Measurements from ENCODE around the gene ANKFY1. TPM values are rescaled to one million over a fixed set of nuclear protein-coding genes. Genes with fewer than 3 reads are reported as not detected.

ANKFY1 gene
- total RNA-seq, 1 experiment from 2014 or later: 46.8 TPM

DNA sequence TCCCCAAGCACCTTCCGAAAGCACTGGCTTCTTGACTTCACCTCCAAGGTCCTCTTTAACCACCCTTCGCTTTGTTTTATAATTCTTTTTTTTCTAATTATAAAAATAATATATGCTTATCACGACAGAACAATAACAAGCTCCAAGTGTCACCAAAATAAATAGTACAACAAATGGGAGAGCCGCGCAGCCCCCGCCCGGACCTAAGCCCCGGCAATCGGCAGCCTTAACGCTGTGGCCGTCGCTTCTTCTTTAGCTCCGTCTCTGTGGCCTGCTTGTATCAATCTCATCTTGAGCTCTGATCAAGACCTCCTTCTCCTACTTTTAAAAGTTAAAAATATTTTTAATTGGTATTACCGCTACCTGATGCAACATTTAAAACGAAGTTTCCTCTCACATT is 78.1 kb downstream of the ANKFY1 start:
- CTCF ChIA-PET: no interaction called here
- H3K27me3 Mint-ChIP-seq (ENCODE audit: low read depth): no peaks in the 10 kb centered on the region
- H3K4me3 Mint-ChIP-seq: no peak overlapping the region
- H3K27ac Mint-ChIP-seq: no peak overlapping the region
- ATAC-seq (no peak), DNase-seq (ENCODE audit: low spot score) (no peak)
- no peaks in the 10 kb centered on the region for H3K9me3 Mint-ChIP-seq
- H3K36me3 Mint-ChIP-seq: peaks cover 67% of the 10 kb centered on the region
- POLR2A ChIA-PET: no interaction called here
- TF ChIP-seq USF1 (CRISPR knock-in tag; IDR thresholded peaks at IDR 0.05): no peak
- TF ChIP-seq SP1 (CRISPR knock-in tag; conservative IDR thresholded peaks at IDR 0.05): no peak
- TF ChIP-seq NR1H2 (CRISPR knock-in tag; IDR thresholded peaks at IDR 0.05): no peak
- TF ChIP-seq PREB (CRISPR knock-in tag; IDR thresholded peaks at IDR 0.05; ENCODE audit: borderline replicate concordance): no peak
- TF ChIP-seq KAT7 (CRISPR knock-in tag; IDR thresholded peaks at IDR 0.05; ENCODE audit: borderline replicate concordance): no peak
- no peak for TF ChIP-seq ZNF671 (CRISPR knock-in tag; IDR thresholded peaks at IDR 0.05)
- TF ChIP-seq E2F5 (CRISPR knock-in tag; IDR thresholded peaks at IDR 0.05): no peak
- no peak for TF ChIP-seq SMAD4 (CRISPR knock-in tag; IDR thresholded peaks at IDR 0.05)
- TF ChIP-seq, protein P1, sequence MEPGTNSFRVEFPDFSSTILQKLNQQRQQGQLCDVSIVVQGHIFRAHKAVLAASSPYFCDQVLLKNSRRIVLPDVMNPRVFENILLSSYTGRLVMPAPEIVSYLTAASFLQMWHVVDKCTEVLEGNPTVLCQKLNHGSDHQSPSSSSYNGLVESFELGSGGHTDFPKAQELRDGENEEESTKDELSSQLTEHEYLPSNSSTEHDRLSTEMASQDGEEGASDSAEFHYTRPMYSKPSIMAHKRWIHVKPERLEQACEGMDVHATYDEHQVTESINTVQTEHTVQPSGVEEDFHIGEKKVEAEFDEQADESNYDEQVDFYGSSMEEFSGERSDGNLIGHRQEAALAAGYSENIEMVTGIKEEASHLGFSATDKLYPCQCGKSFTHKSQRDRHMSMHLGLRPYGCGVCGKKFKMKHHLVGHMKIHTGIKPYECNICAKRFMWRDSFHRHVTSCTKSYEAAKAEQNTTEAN (CRISPR knock-in tag; IDR thresholded peaks at IDR 0.05): no peak
- TF ChIP-seq FOXP1 (CRISPR knock-in tag; IDR thresholded peaks at IDR 0.05; ENCODE audit: borderline replicate concordance): no peak
- no peak for TF ChIP-seq ZNF232 (CRISPR knock-in tag; IDR thresholded peaks at IDR 0.05)
- no peak for TF ChIP-seq GRHL2 (CRISPR knock-in tag; IDR thresholded peaks at IDR 0.05; ENCODE audit: insufficient replicate concordance, severe bottlenecking)
- no peak for TF ChIP-seq ATF6 (CRISPR knock-in tag; IDR thresholded peaks at IDR 0.05)
- no peak for TF ChIP-seq NFATC4 (CRISPR knock-in tag; IDR thresholded peaks at IDR 0.05)
- no peak for TF ChIP-seq ZNF416 (CRISPR knock-in tag; IDR thresholded peaks at IDR 0.05)
- H3K4me1 Mint-ChIP-seq: peaks cover 5% of the 10 kb centered on the region; the same call in 1 of the 2 replicates

DNA sequence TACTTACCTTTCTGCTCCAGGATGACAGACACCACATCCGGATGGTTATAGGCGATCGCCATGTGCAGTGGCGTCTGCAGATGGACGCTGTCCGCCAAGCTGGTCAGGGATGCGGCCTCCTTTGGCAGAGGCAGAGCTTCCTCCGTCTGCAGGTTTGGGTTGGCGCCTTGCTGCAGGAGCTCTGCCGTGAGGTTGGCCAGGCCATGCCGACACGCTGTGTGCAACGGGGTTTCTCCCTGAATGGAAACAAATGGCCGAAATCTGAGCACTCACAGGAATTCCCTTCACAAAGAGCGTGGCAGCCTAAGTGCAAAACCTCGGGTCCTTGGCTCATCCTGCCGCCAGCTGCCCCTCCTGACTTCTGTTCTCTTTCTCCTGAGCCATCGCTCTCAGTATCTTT is 79.0 kb downstream of the ANKFY1 start:
- TF ChIP-seq HMGA2 (CRISPR knock-in tag; IDR thresholded peaks at IDR 0.05) (no peak), TCF7 (CRISPR knock-in tag; IDR thresholded peaks at IDR 0.05; ENCODE audit: low read depth) (no peak), SMAD4 (CRISPR knock-in tag; IDR thresholded peaks at IDR 0.05) (no peak), CREB1 (CRISPR knock-in tag; IDR thresholded peaks at IDR 0.05) (no peak), NFE2L1 (CRISPR knock-in tag; IDR thresholded peaks at IDR 0.05) (no peak), AFF4 (CRISPR knock-in tag; IDR thresholded peaks at IDR 0.05; ENCODE audit: borderline replicate concordance) (no peak), ESRRA (CRISPR knock-in tag; IDR thresholded peaks at IDR 0.05; ENCODE audit: borderline replicate concordance) (no peak), IRF2 (CRISPR knock-in tag; IDR thresholded peaks at IDR 0.05; ENCODE audit: borderline replicate concordance, low read depth) (no peak), SMAD3 (CRISPR knock-in tag; IDR thresholded peaks at IDR 0.05; ENCODE audit: borderline replicate concordance) (no peak)
- TF ChIP-seq, protein P2, sequence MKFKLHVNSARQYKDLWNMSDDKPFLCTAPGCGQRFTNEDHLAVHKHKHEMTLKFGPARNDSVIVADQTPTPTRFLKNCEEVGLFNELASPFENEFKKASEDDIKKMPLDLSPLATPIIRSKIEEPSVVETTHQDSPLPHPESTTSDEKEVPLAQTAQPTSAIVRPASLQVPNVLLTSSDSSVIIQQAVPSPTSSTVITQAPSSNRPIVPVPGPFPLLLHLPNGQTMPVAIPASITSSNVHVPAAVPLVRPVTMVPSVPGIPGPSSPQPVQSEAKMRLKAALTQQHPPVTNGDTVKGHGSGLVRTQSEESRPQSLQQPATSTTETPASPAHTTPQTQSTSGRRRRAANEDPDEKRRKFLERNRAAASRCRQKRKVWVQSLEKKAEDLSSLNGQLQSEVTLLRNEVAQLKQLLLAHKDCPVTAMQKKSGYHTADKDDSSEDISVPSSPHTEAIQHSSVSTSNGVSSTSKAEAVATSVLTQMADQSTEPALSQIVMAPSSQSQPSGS (CRISPR knock-in tag; IDR thresholded peaks at IDR 0.05; ENCODE audit: borderline replicate concordance, low read depth): no peak
- Mint-ChIP-seq H3K4me3 (no peak overlapping the region), H3K27me3 (ENCODE audit: low read depth) (no peaks in the 10 kb centered on the region), H3K27ac (no peak overlapping the region), H3K36me3 (peaks cover 64% of the 10 kb centered on the region), H3K9me3 (no peaks in the 10 kb centered on the region), H3K4me1 (peaks cover 5% of the 10 kb centered on the region; the same call in 1 of the 2 replicates)
- POLR2A ChIA-PET: interaction anchor here (0.5 kb wide), 1 partner anchor 204 kb away, joined by 3 read pairs; no protein-coding TSS in a partner anchor
- DNase-seq (ENCODE audit: low spot score): no peak
- CTCF ChIA-PET: interaction anchor here (0.9 kb wide), 1 partner anchor 15 kb away, joined by 3 read pairs; no protein-coding TSS in a partner anchor
- ATAC-seq: no peak
